Gastrocnemius medialis (tissue), 4 donors: ENCODE measurements around the gene NHLH2.

Experiments used
- CTCF ChIP-seq, 5 experiments: fragments of 450-650 bp in 3 of 5; fragments of 200-600 bp in 2 of 5; sonication (generic) in 2 of 5; IDR thresholded peaks in 4 of 5; conservative IDR thresholded peaks in 1 of 5; 1 replicate in 4 of 5; 2 replicates in 1 of 5; pipeline ENCODE4 v1.5.1; 2016 to 2019; ENCODE audit warnings: antibody characterized with exemption in 5 of 5, mild to moderate bottlenecking in 3 of 5, moderate library complexity in 3 of 5
- POLR2A ChIP-seq, 2 donors: fragments of 450-650 bp; IDR thresholded peaks; one replicate each; pipeline ENCODE4 v1.6.1; 2017; ENCODE audit warnings: antibody characterized with exemption in 2 of 2, mild to moderate bottlenecking in 2 of 2, moderate library complexity in 2 of 2

- TF ChIP-seq CTCF (IDR thresholded peaks at IDR 0.05 in 4 of 5, conservative IDR thresholded peaks at IDR 0.05 in 1 of 5) (no peak), POLR2A (IDR thresholded peaks at IDR 0.05) (no peak)
Observed at GRCh38 chr1:115882913-115883902, 42.3 kb upstream of the NHLH2 start.
